SU-DHL-6 (cell line): ENCODE data around the gene S100B.

Experiments
- EZH2phosphoT487 ChIP-seq: fragments of 200-600 bp; sonication (generic), shearing (Covaris generic); conservative IDR thresholded peaks from 2 replicates; pipeline ENCODE4 v1.6.1; 2018; ENCODE audit warnings: mild to moderate bottlenecking, antibody characterized with exemption, low read length, moderate library complexity, mixed read lengths
- TF ChIP-seq, protein P1 (sequence below): fragments of 200-600 bp; sonication (generic); IDR thresholded peaks from one replicate; pipeline ENCODE4 v1.5.1; 2017; ENCODE audit warnings: antibody characterized with exemption, mild to moderate bottlenecking, low read length, moderate library complexity; ENCODE audit not compliant: insufficient read depth, poor library complexity, severe bottlenecking

DNA sequence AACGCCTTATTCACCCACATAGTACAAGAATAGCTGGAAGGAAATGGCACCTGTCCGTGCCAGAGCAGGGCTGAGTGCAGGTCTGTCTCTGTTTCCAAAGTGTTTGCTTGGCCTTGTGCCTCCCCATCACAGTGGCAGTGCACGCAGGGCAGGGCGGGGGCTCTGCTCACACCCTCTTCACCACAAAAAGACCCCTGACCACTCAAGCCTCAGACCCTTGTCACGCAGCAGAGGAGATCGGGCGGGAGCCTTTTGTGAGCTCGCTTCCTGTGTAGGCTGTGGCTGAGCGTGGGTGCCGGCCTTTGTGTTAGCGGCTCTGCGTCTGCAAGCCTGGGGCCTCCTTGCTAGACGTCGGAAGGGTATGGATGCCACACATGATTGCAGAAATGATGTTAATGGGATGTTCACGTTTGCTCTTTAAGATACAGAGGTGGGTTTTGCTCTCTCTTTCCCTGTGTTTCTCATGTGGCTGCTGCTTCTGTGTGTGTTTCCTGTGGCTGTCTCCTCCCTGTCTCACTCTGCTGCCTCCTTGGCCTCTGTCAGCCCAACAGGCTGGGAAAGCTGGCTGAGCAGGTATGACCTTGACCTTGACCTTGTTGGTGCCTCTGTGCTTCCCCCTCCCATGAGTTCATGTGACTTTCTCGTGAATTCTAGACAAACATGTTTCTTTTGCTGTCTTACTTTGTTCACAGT is 45.4 kb downstream of the S100B start:
- TF ChIP-seq, protein P1, sequence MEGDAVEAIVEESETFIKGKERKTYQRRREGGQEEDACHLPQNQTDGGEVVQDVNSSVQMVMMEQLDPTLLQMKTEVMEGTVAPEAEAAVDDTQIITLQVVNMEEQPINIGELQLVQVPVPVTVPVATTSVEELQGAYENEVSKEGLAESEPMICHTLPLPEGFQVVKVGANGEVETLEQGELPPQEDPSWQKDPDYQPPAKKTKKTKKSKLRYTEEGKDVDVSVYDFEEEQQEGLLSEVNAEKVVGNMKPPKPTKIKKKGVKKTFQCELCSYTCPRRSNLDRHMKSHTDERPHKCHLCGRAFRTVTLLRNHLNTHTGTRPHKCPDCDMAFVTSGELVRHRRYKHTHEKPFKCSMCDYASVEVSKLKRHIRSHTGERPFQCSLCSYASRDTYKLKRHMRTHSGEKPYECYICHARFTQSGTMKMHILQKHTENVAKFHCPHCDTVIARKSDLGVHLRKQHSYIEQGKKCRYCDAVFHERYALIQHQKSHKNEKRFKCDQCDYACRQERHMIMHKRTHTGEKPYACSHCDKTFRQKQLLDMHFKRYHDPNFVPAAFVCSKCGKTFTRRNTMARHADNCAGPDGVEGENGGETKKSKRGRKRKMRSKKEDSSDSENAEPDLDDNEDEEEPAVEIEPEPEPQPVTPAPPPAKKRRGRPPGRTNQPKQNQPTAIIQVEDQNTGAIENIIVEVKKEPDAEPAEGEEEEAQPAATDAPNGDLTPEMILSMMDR = no peak
- TF ChIP-seq EZH2phosphoT487 = no peak
